Chondrocyte (in vitro differentiated cells): Measurements from ENCODE around the gene ALDH1A3. TPM values are rescaled to one million over a fixed set of nuclear protein-coding genes. Genes with fewer than 3 reads are reported as not detected.

Experiments used
- DNase-seq: peaks from one replicate; pipeline ENCODE4 v3.0.0; 2021; ENCODE audit warnings: mixed read lengths, low spot score
- H3K27ac Mint-ChIP-seq: one replicate; pipeline ENCODE4 v1.8.0; 2021; ENCODE audit warnings: mild to moderate bottlenecking, moderate library complexity, mixed read lengths; ENCODE audit not compliant: unreplicated experiment
- H3K27me3 Mint-ChIP-seq: 2 replicates; pipeline ENCODE4 v1.8.0; 2021; ENCODE audit warnings: low read depth, mixed read lengths
- H3K36me3 Mint-ChIP-seq: 2 replicates; pipeline ENCODE4 v1.8.0; 2021; ENCODE audit warnings: low read depth, mixed read lengths
- H3K4me1 Mint-ChIP-seq: 2 replicates; pipeline ENCODE4 v1.8.0; 2021; ENCODE audit warnings: low read depth, mild to moderate bottlenecking, mixed read lengths
- H3K4me3 Mint-ChIP-seq: one replicate; pipeline ENCODE4 v1.8.0; 2021; ENCODE audit warnings: mild to moderate bottlenecking, moderate library complexity, mixed read lengths; ENCODE audit not compliant: unreplicated experiment
- H3K9me3 Mint-ChIP-seq: 2 replicates; pipeline ENCODE4 v1.8.0; 2021; ENCODE audit warnings: low read depth, mixed read lengths
- total RNA-seq: library from RNA; stranded (reverse); gene quantifications from 3 replicates; pipeline ENCODE4 v1.2.1, GENCODE V29; 2021
- TF ChIP-seq, protein P1 (sequence below): fragments of 200-600 bp; sonication (generic); IDR thresholded peaks from 2 replicates; pipeline ENCODE4 v1.5.0; 2021; ENCODE audit warnings: antibody characterized with exemption, mild to moderate bottlenecking, moderate library complexity

Gene ALDH1A3
- total RNA-seq, 1 donor from 2014 or later: 0.55 TPM

DNA sequence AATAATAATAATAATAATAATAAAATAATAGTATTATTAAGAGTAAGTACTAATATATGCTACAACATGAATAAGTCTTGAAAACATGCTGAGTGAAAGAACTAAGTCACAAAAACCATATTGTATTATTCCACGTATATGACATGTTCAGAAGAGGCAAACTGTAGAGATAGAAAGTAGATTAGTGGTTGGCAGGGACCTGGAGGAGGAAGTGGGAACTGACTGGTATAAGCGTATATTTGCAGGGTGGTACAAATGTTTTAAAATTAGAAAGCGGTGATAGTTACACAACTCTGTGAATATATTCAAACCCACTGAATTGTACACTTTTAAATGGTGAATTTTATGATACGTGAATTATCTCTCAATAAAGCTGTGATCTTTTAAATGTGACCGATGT is 72.3 kb downstream of the ALDH1A3 start:
- peaks cover 4% of the 10 kb centered on the region for H3K36me3 Mint-ChIP-seq
- peaks cover 11% of the 10 kb centered on the region for H3K4me1 Mint-ChIP-seq
- TF ChIP-seq, protein P1, sequence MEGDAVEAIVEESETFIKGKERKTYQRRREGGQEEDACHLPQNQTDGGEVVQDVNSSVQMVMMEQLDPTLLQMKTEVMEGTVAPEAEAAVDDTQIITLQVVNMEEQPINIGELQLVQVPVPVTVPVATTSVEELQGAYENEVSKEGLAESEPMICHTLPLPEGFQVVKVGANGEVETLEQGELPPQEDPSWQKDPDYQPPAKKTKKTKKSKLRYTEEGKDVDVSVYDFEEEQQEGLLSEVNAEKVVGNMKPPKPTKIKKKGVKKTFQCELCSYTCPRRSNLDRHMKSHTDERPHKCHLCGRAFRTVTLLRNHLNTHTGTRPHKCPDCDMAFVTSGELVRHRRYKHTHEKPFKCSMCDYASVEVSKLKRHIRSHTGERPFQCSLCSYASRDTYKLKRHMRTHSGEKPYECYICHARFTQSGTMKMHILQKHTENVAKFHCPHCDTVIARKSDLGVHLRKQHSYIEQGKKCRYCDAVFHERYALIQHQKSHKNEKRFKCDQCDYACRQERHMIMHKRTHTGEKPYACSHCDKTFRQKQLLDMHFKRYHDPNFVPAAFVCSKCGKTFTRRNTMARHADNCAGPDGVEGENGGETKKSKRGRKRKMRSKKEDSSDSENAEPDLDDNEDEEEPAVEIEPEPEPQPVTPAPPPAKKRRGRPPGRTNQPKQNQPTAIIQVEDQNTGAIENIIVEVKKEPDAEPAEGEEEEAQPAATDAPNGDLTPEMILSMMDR: no peak
- no peaks in the 10 kb centered on the region for H3K27me3 Mint-ChIP-seq
- no peak for DNase-seq
- peaks cover 3% of the 10 kb centered on the region for H3K9me3 Mint-ChIP-seq
- H3K27ac Mint-ChIP-seq: no peak overlapping the region
- no peak overlapping the region for H3K4me3 Mint-ChIP-seq

DNA sequence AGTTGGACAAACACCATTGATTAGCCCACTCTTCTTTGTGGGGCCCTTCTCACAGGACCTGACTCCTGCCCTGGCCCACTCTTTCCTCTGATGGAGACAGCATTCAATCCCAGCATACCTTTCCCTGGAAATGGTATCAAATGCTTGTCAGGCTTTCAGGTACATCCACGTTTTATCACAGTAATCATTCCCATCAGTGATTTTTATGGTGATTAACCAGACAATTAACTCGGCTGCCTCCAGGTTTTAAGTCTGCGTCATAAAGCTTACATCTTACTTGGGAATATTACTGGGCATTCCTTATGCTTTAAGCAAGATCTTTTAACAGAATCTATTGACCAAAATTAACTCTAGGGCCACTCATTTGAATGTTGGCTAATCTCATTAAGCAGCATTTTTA is 72.9 kb downstream of the ALDH1A3 start:
- TF ChIP-seq, protein P1: no peak
- no peak for DNase-seq
- Mint-ChIP-seq H3K27ac (no peak overlapping the region), H3K27me3 (no peaks in the 10 kb centered on the region), H3K4me1 (peaks cover 9% of the 10 kb centered on the region), H3K36me3 (peaks cover 4% of the 10 kb centered on the region), H3K9me3 (peaks cover 3% of the 10 kb centered on the region), H3K4me3 (no peak overlapping the region)

DNA sequence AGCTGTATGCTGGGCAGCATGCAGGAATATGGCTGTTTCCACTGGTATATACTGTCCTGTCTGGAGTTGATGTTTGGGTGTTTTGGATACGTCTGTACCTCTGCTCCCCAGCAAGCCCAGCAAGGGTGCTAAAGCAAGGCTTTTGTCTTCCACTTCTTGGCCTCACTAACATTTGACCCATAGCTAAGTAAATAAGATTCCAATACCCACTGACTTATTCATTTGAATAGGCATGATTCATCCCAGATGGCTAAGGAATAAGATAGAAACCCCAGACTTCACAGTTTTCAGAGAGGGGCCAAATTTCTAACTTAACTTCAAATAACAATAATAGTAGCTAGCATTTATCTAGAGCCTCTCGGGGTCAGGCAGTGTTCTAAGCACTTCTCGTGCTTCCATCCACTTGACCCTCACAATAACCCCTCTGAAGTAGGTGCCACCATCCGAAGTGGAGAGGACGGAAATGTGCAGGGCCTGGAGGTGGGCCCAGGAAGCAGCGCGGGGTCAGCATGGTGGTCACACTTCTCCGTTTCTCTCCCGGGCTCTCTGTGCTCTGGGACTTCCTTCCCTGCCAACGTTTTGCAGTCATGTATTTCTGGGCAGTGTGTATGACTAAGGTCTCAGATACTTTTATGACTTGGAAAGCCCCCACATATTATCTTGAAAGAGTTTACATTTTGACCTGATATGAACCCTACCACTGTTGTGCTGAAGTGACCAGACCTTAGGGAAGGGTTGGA is 78.9 kb downstream of the ALDH1A3 start:
- no peak for DNase-seq
- H3K27me3 Mint-ChIP-seq: no peaks in the 10 kb centered on the region
- H3K4me3 Mint-ChIP-seq: no peak overlapping the region
- H3K4me1 Mint-ChIP-seq: peaks cover 13% of the 10 kb centered on the region
- H3K27ac Mint-ChIP-seq: no peak overlapping the region
- TF ChIP-seq, protein P1: no peak
- H3K9me3 Mint-ChIP-seq: no peaks in the 10 kb centered on the region
- H3K36me3 Mint-ChIP-seq: no peaks in the 10 kb centered on the region

DNA sequence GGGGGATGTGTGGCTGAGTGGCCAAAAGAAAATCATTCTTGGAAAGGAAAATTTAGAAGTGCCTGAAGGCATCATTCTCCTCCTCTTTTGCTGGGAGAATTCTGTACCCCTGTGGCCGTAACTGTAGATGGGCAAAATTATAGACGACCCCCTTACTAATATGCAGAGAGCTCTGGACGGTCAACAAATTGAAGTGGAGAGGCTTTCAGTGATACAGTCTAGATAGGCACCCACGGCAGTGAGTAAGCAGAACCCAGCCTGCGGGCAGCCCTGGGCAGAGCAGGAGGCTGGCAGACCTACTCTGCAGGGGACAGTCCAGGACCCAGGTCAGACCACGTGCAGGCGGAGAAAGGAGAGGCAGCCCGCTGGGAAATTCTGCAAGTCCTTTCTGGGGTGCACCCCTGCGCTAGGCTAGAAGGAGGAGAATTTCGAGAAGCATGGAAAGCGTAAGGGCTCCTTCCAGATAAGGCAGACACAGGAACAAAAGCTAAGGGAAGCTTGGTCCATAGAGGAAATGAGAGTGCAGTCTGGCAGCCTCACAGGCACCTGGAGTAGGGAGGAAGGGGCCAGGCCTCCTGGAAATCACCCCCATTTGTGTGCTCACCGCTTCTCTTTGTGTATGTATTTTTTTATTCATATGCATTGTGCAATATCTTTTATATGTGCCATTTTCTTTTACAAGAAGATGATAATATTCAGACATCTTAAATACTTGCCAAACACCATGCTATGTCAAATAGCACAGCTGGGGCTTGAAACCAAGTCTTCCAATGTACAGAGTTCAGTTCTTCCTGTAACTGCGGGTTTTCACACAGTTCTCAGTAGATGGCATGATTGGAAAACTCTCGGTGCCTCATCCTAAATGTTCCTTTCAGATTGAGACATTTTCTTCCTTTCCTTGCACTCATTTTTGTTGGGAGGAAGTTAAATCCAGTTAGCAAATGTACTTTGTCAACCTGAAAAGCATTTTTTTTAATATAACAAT is 79.7 kb downstream of the ALDH1A3 start:
- no peaks in the 10 kb centered on the region for H3K36me3 Mint-ChIP-seq
- TF ChIP-seq, protein P1: no peak

More for the DNA sequence above, 79.7 kb downstream of the ALDH1A3 start:
- H3K4me3 Mint-ChIP-seq: no peak overlapping the region
- no peak for DNase-seq
- no peaks in the 10 kb centered on the region for H3K9me3 Mint-ChIP-seq
- H3K27ac Mint-ChIP-seq: no peak overlapping the region
- H3K27me3 Mint-ChIP-seq: no peaks in the 10 kb centered on the region
- H3K4me1 Mint-ChIP-seq: peaks cover 13% of the 10 kb centered on the region

Other genes with a start within 250 kb of the ALDH1A3 start
- gene LRRK1, start 39.5 kb downstream of the ALDH1A3 start, total RNA-seq: 6.0 to 11.3 TPM (median 10.1 TPM) in 3 replicates